Loucy (cell line): ENCODE data around the gene TNFRSF13B.

ENCODE experiments used
- EZH2phosphoT487 ChIP-seq: fragments of 200-600 bp; IDR thresholded peaks from 2 replicates; pipeline ENCODE4 v1.6.1; 2018; ENCODE audit warnings: antibody characterized with exemption, mild to moderate bottlenecking, moderate library complexity, borderline replicate concordance
- TF ChIP-seq, protein P1 (sequence below): fragments of 200-600 bp; sonication (generic); conservative IDR thresholded peaks from 2 replicates; pipeline ENCODE4 v1.5.1; 2014; ENCODE audit warnings: mild to moderate bottlenecking, antibody characterized with exemption, low read length

GRCh38 chr17:16995930-16996329 is 24.0 kb upstream of the TNFRSF13B start:
- TF ChIP-seq, protein P1, sequence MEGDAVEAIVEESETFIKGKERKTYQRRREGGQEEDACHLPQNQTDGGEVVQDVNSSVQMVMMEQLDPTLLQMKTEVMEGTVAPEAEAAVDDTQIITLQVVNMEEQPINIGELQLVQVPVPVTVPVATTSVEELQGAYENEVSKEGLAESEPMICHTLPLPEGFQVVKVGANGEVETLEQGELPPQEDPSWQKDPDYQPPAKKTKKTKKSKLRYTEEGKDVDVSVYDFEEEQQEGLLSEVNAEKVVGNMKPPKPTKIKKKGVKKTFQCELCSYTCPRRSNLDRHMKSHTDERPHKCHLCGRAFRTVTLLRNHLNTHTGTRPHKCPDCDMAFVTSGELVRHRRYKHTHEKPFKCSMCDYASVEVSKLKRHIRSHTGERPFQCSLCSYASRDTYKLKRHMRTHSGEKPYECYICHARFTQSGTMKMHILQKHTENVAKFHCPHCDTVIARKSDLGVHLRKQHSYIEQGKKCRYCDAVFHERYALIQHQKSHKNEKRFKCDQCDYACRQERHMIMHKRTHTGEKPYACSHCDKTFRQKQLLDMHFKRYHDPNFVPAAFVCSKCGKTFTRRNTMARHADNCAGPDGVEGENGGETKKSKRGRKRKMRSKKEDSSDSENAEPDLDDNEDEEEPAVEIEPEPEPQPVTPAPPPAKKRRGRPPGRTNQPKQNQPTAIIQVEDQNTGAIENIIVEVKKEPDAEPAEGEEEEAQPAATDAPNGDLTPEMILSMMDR = no peak
- TF ChIP-seq EZH2phosphoT487 = no peak
